Uterus (tissue), 4 donors: Measurements from ENCODE around the gene RPTN. TPM values are rescaled to one million over a fixed set of nuclear protein-coding genes. Genes with fewer than 3 reads are reported as not detected.

Experiments
- DNase-seq, 2 donors: peaks; one replicate each; pipeline ENCODE4 v3.0.0-alpha.2; 2019 to 2020
- H3K27ac ChIP-seq, 2 donors: fragments of 200-600 bp; sonication (generic); 1 replicate in 1 of 2; 2 replicates in 1 of 2; pipeline ENCODE4 v1.5.1; 2016 to 2018
- H3K27me3 ChIP-seq, 2 donors: fragments of 200-600 bp; sonication (generic); one replicate each; pipeline ENCODE4 v1.5.1; 2018 to 2019; ENCODE audit warnings: control low read depth in 1 of 2
- H3K36me3 ChIP-seq, 2 donors: fragments of 200-600 bp; sonication (generic); one replicate each; pipeline ENCODE4 v1.5.1; 2019; ENCODE audit warnings: control low read depth in 1 of 2
- H3K4me1 ChIP-seq, 2 donors: fragments of 200-600 bp; sonication (generic); one replicate each; pipeline ENCODE4 v1.5.1; 2018 to 2019; ENCODE audit warnings: control low read depth in 1 of 2
- H3K4me3 ChIP-seq, 2 donors: fragments of 200-600 bp; sonication (generic); 1 replicate in 1 of 2; 2 replicates in 1 of 2; pipeline ENCODE4 v1.5.1; 2018 to 2019; ENCODE audit warnings: mild to moderate bottlenecking in 1 of 2
- H3K9me3 ChIP-seq, 2 donors: fragments of 200-600 bp; sonication (generic); one replicate each; pipeline ENCODE4 v1.5.1; 2019; ENCODE audit warnings: control low read depth in 1 of 2
- POLR2A ChIP-seq, 2 donors: fragments of 450-650 bp; IDR thresholded peaks; one replicate each; pipeline ENCODE4 v1.6.1; 2016; ENCODE audit warnings: antibody characterized with exemption in 2 of 2, mild to moderate bottlenecking in 1 of 2, moderate library complexity in 1 of 2
- intact Hi-C: fragments of 100-400 bp; cut with DNase I; formaldehyde crosslinking; loops from one replicate; pipeline ENCODE4 v1.15.1; 2023; ENCODE audit warnings: low total_unique reads
- total RNA-seq, 4 donors: library from RNA; depleted of rRNA in 3 of 4; stranded (reverse); fragments of >200 nt in 3 of 4; gene quantifications; one replicate each; pipeline versions ENCODE4 v1.1.0 to v1.2.4, GENCODE V29; 2014 to 2023
- TF ChIP-seq, protein P1 (sequence below), 4 experiments: fragments of 200-600 bp in 2 of 4; fragments of 450-650 bp in 2 of 4; sonication (generic) in 2 of 4; IDR thresholded peaks; one replicate each; pipeline ENCODE4 v1.5.1; 2016 to 2019; ENCODE audit warnings: antibody characterized with exemption in 4 of 4, mild to moderate bottlenecking in 2 of 4, moderate library complexity in 1 of 4
- donor health status: DM: yes; HTN: yes; CAD: no.

Gene RPTN
- total RNA-seq, 4 donors from 2014 or later: not detected

DNA sequence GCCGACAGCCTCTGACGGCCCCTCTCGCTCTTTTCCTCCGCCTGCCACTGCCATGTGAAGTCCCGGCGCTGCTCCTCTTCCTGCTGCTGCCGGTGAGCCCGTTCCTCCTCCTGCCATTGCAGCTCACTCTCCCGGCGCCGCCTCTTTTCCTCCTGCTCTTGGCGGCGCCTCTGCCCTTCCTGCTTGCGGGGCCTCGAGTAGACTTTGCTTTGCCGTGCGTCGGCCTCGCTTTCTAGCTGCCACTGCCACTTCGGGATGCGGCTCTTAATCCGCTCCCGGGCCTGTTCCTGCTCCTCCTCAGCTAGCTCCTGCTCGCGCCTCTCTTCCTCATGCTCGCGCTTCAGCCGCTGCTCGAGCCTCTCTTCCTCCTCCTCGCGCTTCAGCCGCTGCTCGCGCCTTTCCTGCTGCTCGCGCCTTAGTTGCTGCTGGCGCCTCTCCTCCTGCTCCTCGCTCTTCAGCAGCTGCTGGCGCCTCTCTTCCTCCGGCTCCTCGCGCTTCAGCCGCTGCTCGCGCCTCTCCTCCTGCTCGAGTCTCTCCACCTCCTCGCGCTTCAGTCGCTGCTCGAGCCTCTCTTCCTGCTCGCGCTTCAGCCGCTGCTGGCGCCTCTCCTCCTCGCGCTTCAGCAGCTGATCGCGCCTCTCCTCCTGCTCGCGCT lies 48.0 kb downstream of the RPTN start:
- H3K36me3 ChIP-seq: no peaks in the 10 kb centered on the region
- peaks cover 0 to 4% of the 10 kb centered on the region in 2 donors for H3K9me3 ChIP-seq
- peak in 1 of 2 donors; percentile 11 for DNase-seq
- intact Hi-C loops: no loop called here
- H3K27ac ChIP-seq: no peak overlapping the region
- peaks cover 0 to 29% of the 10 kb centered on the region in 2 donors for H3K4me1 ChIP-seq
- H3K27me3 ChIP-seq: peaks cover 0 to 51% of the 10 kb centered on the region in 2 donors
- TF ChIP-seq, protein P1, sequence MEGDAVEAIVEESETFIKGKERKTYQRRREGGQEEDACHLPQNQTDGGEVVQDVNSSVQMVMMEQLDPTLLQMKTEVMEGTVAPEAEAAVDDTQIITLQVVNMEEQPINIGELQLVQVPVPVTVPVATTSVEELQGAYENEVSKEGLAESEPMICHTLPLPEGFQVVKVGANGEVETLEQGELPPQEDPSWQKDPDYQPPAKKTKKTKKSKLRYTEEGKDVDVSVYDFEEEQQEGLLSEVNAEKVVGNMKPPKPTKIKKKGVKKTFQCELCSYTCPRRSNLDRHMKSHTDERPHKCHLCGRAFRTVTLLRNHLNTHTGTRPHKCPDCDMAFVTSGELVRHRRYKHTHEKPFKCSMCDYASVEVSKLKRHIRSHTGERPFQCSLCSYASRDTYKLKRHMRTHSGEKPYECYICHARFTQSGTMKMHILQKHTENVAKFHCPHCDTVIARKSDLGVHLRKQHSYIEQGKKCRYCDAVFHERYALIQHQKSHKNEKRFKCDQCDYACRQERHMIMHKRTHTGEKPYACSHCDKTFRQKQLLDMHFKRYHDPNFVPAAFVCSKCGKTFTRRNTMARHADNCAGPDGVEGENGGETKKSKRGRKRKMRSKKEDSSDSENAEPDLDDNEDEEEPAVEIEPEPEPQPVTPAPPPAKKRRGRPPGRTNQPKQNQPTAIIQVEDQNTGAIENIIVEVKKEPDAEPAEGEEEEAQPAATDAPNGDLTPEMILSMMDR (IDR thresholded peaks at IDR 0.05): no peak
- TF ChIP-seq POLR2A (IDR thresholded peaks at IDR 0.05): no peak
- H3K4me3 ChIP-seq: peak overlapping the region in 1 of 2 donors; percentile 30

DNA sequence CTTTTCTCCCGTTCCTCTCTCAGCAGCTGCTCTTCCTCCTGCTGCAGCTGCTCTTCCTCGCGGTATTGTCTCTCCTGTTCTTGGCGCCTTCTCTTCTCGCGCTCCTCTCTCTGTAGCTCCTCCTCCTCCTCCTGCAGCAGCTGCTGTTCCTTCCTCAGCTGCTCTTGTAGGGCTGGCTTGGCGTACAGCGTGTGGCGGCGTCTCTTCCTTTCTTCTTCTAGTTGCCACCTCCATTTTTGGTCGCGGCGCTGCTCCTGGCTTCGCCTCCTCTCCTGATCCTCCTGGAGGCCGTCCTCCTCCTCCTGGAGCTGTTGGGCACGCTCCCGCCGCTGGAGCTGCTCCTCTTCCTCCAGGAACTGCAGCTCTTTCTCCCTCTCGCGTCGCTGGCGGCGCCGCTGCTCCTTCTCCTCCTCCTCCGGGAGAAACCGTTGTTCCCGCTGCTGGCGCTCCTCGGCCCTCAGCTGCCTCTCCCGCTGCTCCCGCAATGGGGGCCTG lies 48.6 kb downstream of the RPTN start:
- Histone ChIP-seq H3K4me1 (peaks cover 0 to 29% of the 10 kb centered on the region in 2 donors), H3K9me3 (peaks cover 0 to 4% of the 10 kb centered on the region in 2 donors), H3K36me3 (no peaks in the 10 kb centered on the region), H3K27me3 (peaks cover 0 to 57% of the 10 kb centered on the region in 2 donors), H3K4me3 (peak overlapping the region in 1 of 2 donors; percentile 30), H3K27ac (no peak overlapping the region)
- TF ChIP-seq, protein P1 (IDR thresholded peaks at IDR 0.05): no peak
- no peak for TF ChIP-seq POLR2A (IDR thresholded peaks at IDR 0.05)
- peak in 1 of 2 donors; percentile 11 for DNase-seq
- intact Hi-C loops: no loop called here

DNA sequence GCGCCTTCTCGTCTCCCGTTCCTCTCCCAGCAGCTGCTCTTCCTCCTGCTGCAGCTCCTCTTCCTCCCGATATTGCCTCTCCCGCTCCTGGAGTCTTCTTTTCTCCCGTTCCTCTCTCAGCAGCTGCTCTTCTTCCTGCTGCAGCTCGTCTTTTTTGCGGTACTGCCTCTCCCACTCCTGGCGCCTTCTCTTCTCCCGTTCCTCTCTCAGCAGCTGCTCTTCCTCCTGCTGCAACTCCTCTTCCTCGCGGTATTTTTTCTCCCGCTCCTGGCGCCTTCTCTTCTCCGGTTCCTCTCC lies 49.1 kb downstream of the RPTN start:
- Histone ChIP-seq H3K27me3 (peaks cover 0 to 62% of the 10 kb centered on the region in 2 donors), H3K4me1 (peaks cover 0 to 29% of the 10 kb centered on the region in 2 donors), H3K36me3 (no peaks in the 10 kb centered on the region)

DNA sequence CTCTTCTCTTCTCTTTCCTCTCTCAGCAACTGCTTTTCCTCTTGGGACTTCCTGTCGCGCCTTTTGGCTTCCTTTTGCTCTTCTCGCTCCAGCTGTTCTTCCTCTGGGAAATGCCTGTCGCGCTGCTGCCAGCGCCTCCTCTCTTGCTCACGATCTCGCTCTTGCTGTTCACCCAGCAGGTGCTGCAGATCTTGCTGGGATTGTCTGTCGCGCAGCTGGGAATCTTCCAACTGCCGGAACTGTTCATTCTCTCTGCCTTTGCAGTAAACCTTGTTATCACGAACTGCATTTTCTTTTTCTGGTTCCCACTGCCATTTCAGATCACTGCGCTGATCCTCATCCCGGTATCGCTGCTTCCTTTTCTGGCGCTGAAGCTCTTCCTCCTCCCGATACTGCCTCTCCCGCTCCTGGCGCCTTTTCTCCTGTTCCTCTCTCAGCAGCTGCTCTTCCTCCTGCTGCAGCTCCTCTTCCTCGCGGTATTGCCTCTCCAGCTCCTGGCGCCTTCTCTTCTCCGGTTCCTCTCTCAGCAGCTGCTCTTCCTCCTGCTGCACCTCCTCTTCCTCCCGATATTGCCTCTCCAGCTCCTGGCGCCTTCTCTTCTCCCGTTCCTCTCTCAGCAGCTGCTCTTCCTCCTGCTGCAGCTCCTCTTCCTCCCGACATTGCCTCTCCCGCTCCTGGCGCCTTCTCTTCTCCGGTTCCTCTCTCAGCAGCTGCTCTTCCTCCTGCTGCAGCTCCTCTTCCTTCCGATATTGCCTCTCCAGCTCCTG lies 49.6 kb downstream of the RPTN start:
- H3K36me3 ChIP-seq: no peaks in the 10 kb centered on the region
- H3K4me1 ChIP-seq: peaks cover 0 to 29% of the 10 kb centered on the region in 2 donors
- DNase-seq: no peak
- H3K27me3 ChIP-seq: peaks cover 0 to 67% of the 10 kb centered on the region in 2 donors
- no peak overlapping the region for H3K27ac ChIP-seq
- intact Hi-C loops: no loop called here
- no peak for TF ChIP-seq POLR2A (IDR thresholded peaks at IDR 0.05)
- TF ChIP-seq, protein P1 (IDR thresholded peaks at IDR 0.05): no peak
- H3K4me3 ChIP-seq: no peak overlapping the region
- peaks cover 0 to 4% of the 10 kb centered on the region in 2 donors for H3K9me3 ChIP-seq

More for the DNA sequence above, 49.1 kb downstream of the RPTN start:
- Histone ChIP-seq H3K27ac (no peak overlapping the region), H3K4me3 (peak overlapping the region in 1 of 2 donors; percentile 30), H3K9me3 (peaks cover 0 to 4% of the 10 kb centered on the region in 2 donors)
- DNase-seq: no peak
- no peak for TF ChIP-seq POLR2A (IDR thresholded peaks at IDR 0.05)
- TF ChIP-seq, protein P1 (IDR thresholded peaks at IDR 0.05): no peak
- intact Hi-C loops: no loop called here

DNA sequence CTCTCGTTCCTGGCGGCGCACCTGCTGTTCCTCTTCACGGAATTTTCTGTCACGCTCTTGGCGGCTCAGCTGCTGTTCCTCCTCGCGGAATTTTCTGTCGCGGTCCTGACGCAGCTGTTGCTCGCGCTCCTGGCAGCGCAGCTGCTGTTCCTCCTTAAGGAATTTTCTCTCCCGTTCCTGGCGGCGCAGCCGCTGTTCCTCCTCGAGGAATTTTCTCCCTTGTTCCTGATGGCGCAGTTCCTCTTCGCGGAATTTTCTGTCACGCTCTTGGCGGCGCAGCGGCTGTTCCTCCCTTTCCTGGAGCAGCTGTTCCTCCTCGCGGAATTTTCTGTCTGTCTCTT lies 50.2 kb downstream of the RPTN start:
- no peak for DNase-seq
- intact Hi-C loops: no loop called here
- Histone ChIP-seq H3K4me1 (peaks cover 0 to 29% of the 10 kb centered on the region in 2 donors), H3K27ac (no peak overlapping the region), H3K27me3 (peaks cover 0 to 63% of the 10 kb centered on the region in 2 donors), H3K9me3 (peaks cover 0 to 4% of the 10 kb centered on the region in 2 donors), H3K4me3 (no peak overlapping the region), H3K36me3 (no peaks in the 10 kb centered on the region)
- TF ChIP-seq, protein P1 (IDR thresholded peaks at IDR 0.05): no peak
- no peak for TF ChIP-seq POLR2A (IDR thresholded peaks at IDR 0.05)
